Parathyroid adenoma (tissue), 2 donors: ENCODE measurements around the gene KIF25.

Source experiments
- H2AFZ ChIP-seq: fragments of 300-600 bp; sonication (generic); one replicate; pipeline ENCODE4 v1.7.0; 2017; ENCODE audit warnings: antibody characterized with exemption, mild to moderate bottlenecking
- H3K27ac ChIP-seq: fragments of 300-600 bp; sonication (generic); one replicate; pipeline ENCODE4 v1.7.0; 2017
- H3K27me3 ChIP-seq: fragments of 300-600 bp; sonication (generic); one replicate; pipeline ENCODE4 v1.7.0; 2017; ENCODE audit warnings: low read length; ENCODE audit not compliant: control insufficient read depth, insufficient read depth
- H3K36me3 ChIP-seq: fragments of 300-600 bp; sonication (generic); one replicate; pipeline ENCODE4 v1.7.0; 2017; ENCODE audit warnings: low read length; ENCODE audit not compliant: control insufficient read depth, insufficient read depth
- H3K4me1 ChIP-seq: fragments of 300-600 bp; sonication (generic); one replicate; pipeline ENCODE4 v1.7.0; 2017; ENCODE audit warnings: control low read depth
- H3K4me2 ChIP-seq: fragments of 300-600 bp; sonication (generic); one replicate; pipeline ENCODE4 v1.7.0; 2017; ENCODE audit warnings: low read length
- H3K4me3 ChIP-seq: fragments of 300-600 bp; sonication (generic); one replicate; pipeline ENCODE4 v1.7.0; 2017; ENCODE audit warnings: low read depth, low read length
- H3K79me2 ChIP-seq: fragments of 300-600 bp; sonication (generic); one replicate; pipeline ENCODE4 v1.7.0; 2017; ENCODE audit warnings: control low read depth
- H3K9ac ChIP-seq: fragments of 300-600 bp; sonication (generic); one replicate; pipeline ENCODE4 v1.7.0; 2017; ENCODE audit warnings: mild to moderate bottlenecking
- H3K9me3 ChIP-seq: fragments of 300-600 bp; sonication (generic); one replicate; pipeline ENCODE4 v1.7.0; 2017; ENCODE audit warnings: low read length; ENCODE audit not compliant: control insufficient read depth
- CTCF ChIP-seq: fragments of 300-600 bp; sonication (generic); IDR thresholded peaks from one replicate; pipeline ENCODE4 v1.7.0; 2017; ENCODE audit warnings: antibody characterized with exemption, mild to moderate bottlenecking
- donor health status: primary hyperparathyroidism.

The KIF25 gene

DNA sequence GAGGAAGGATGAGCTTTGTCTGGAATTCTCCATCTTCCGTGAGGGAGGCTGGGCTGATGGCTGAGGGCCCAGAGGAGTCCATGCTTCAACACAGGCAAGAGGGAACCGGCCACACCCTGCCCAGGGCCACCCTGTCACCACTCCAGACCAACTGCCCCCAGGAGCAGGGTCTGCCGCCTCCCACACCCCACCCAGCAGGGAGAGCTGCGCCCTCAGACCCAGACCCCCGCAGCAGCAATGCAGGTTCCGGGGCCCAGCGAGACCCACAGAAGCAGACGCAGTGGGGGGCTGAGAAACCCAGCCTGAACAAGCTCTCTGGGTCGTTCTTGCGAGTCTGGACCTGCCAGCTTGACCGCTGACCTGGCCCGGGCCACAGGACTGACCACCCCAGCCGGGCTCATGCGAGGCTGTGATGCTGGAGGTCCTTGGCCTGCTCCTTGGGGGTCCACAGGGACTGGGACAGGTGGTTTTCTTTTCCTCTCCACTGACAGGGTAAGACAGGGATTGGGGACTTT lies 56.5 kb downstream of the KIF25 start:
- Histone ChIP-seq H2AFZ (no peak overlapping the region), H3K27ac (no peak overlapping the region), H3K4me3 (no peak overlapping the region)

DNA sequence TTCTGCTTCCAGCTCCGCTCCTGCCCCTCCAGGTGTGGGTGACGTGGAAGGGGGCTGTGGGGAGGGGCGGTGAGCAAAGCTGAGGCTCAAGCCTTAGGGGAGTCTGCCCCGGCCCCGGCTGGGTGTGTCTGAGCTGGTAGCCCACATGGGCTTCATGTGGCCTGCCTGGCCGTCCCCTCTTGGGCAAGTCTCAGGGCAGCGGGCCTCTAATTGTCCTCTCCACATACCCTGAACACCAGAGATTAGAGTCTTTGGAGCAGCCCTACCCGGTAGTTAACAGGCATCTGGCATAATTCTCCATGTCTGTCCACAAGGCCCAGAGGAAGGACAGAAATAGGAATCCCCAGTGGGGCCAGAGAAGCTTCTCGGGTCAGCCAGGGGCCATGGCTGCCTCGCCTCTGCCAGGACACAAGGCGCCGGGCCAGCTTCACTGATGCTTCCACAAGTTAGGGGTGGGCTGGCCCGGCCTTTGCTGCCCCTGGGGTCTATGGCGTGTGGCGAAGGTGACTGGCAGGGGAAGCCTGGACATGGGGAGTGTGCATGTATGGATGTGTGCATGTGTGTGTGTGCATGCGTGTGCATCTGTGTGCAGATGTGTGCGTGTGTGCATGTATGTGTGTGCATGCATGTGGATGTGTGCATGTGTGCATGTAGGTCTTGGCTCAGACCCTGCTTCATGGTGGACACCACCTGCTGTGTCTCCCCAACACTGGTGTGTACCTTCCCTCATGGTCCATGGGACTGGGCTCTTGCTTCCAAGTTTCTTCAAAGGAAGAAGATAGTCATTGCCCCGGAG lies 57.5 kb downstream of the KIF25 start:
- no peak overlapping the region for H2AFZ ChIP-seq
- no peak for TF ChIP-seq CTCF
- no peaks in the 10 kb centered on the region for H3K36me3 ChIP-seq
- H3K27ac ChIP-seq = no peak overlapping the region
- H3K9ac ChIP-seq = no peak overlapping the region
- H3K4me3 ChIP-seq = no peak overlapping the region
- H3K4me2 ChIP-seq = no peak overlapping the region
- no peaks in the 10 kb centered on the region for H3K27me3 ChIP-seq
- H3K9me3 ChIP-seq = no peaks in the 10 kb centered on the region
- no peaks in the 10 kb centered on the region for H3K4me1 ChIP-seq
- H3K79me2 ChIP-seq = no peaks in the 10 kb centered on the region

More for the DNA sequence above, 56.5 kb downstream of the KIF25 start:
- Histone ChIP-seq H3K79me2 (no peaks in the 10 kb centered on the region), H3K9me3 (no peaks in the 10 kb centered on the region), H3K27me3 (no peaks in the 10 kb centered on the region), H3K9ac (no peak overlapping the region), H3K4me1 (no peaks in the 10 kb centered on the region), H3K36me3 (no peaks in the 10 kb centered on the region), H3K4me2 (no peak overlapping the region)
- no peak for TF ChIP-seq CTCF

- Histone ChIP-seq H2AFZ (no peak overlapping the region), H3K4me1 (no peaks in the 10 kb centered on the region), H3K27ac (no peak overlapping the region), H3K79me2 (no peaks in the 10 kb centered on the region), H3K9me3 (no peaks in the 10 kb centered on the region), H3K4me3 (no peak overlapping the region), H3K36me3 (no peaks in the 10 kb centered on the region), H3K27me3 (no peaks in the 10 kb centered on the region), H3K9ac (no peak overlapping the region), H3K4me2 (no peak overlapping the region)
- no peak for TF ChIP-seq CTCF
Observed at GRCh38 chr6:168055696-168056489, 58.4 kb downstream of the KIF25 start.

DNA sequence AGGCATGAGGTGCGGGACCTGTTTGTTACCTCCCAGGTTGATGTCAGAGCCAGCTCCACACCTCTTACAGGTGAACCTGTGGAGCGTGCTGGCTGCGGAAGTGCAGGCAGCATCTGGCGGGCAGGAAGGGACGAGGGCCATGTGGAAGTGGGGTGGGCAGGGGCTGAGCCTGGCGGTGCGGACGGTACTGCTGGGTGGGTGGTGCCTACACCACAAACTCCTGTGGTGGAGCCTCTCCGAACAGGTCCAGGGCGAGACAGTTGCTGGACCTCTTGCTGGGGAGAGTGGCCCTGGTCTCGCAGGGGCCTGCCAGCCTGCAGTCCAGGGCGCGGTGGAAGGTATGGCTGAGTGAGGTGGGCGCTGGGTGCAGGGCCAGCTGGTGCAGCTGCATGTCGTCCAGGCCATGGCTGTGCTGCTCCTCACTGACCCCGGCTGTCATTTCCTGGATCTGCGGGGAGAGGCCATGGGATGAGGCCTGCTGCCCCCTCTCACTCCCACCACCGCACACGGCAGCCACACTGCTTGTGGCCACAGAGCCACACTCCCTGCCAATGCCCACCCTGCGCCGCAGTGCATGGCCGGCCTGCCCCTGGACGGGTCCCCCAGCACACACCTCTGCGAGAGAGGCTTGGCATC lies 59.5 kb downstream of the KIF25 start:
- Histone ChIP-seq H3K27ac (no peak overlapping the region), H3K4me1 (no peaks in the 10 kb centered on the region), H2AFZ (no peak overlapping the region), H3K9ac (no peak overlapping the region), H3K4me3 (no peak overlapping the region), H3K4me2 (no peak overlapping the region), H3K9me3 (no peaks in the 10 kb centered on the region), H3K36me3 (no peaks in the 10 kb centered on the region), H3K79me2 (no peaks in the 10 kb centered on the region), H3K27me3 (no peaks in the 10 kb centered on the region)
- no peak for TF ChIP-seq CTCF
